ENCODE measurements around the gene CBLB. TPM values are rescaled to one million over a fixed set of nuclear protein-coding genes. Genes with fewer than 3 reads are reported as not detected.

CBLB gene
- total RNA-seq, 1 donor from 2014 or later, result 45.9 TPM

- Histone ChIP-seq H3K4me2 (ENCODE audit: low read length) (no peak overlapping the region), H3K27ac (ENCODE audit: low read depth, low read length) (no peak overlapping the region), H3K36me3 (ENCODE audit: insufficient read depth, low read length) (no peaks in the 10 kb centered on the region), H3K4me3 (ENCODE audit: insufficient read depth, low read depth, low read length) (no peak overlapping the region), H4K20me1 (ENCODE audit: insufficient read depth, low read length) (peaks cover 24% of the 10 kb centered on the region), H2AFZ (ENCODE audit: low read depth, low read length) (no peak overlapping the region), H3K79me2 (ENCODE audit: insufficient read depth, low read length) (peaks cover 57% of the 10 kb centered on the region), H3K9me3 (ENCODE audit: insufficient read depth, low read depth, low read length) (no peaks in the 10 kb centered on the region), H3K4me1 (ENCODE audit: insufficient read depth, low read length) (no peaks in the 10 kb centered on the region), H3K27me3 (ENCODE audit: insufficient read depth, low read length) (no peaks in the 10 kb centered on the region), H3K9ac (ENCODE audit: low read length) (no peak overlapping the region)
- Mint-ChIP-seq H3K9me3 (ENCODE audit: unreplicated experiment) (peaks cover 9% of the 10 kb centered on the region), H3K27me3 (ENCODE audit: low read depth, unreplicated experiment) (no peaks in the 10 kb centered on the region), H3K36me3 (ENCODE audit: low read depth, unreplicated experiment) (peaks cover 27% of the 10 kb centered on the region), H3K4me3 (ENCODE audit: unreplicated experiment) (no peak overlapping the region), H3K27ac (ENCODE audit: unreplicated experiment) (no peak overlapping the region), H3K4me1 (ENCODE audit: low read depth, unreplicated experiment) (peaks cover 3% of the 10 kb centered on the region)
- no peak for FAIRE-seq
- TF ChIP-seq CTCF (IDR thresholded peaks at IDR 0.05; ENCODE audit: insufficient read depth, low read depth, low read length), result no peak
- no peak for DNase-seq (ENCODE audit: low read depth)
Measured at GRCh38 chr3:105765308-105765639, 103.5 kb downstream of the CBLB start.

- H3K36me3 ChIP-seq (ENCODE audit: insufficient read depth, low read length), result no peaks in the 10 kb centered on the region
- Mint-ChIP-seq H3K27me3 (ENCODE audit: low read depth, unreplicated experiment) (no peaks in the 10 kb centered on the region), H3K36me3 (ENCODE audit: low read depth, unreplicated experiment) (peaks cover 29% of the 10 kb centered on the region), H3K4me3 (ENCODE audit: unreplicated experiment) (no peak overlapping the region), H3K27ac (ENCODE audit: unreplicated experiment) (no peak overlapping the region), H3K9me3 (ENCODE audit: unreplicated experiment) (peaks cover 9% of the 10 kb centered on the region), H3K4me1 (ENCODE audit: low read depth, unreplicated experiment) (peaks cover 3% of the 10 kb centered on the region)
- H2AFZ ChIP-seq (ENCODE audit: low read depth, low read length), result no peak overlapping the region
- DNase-seq (ENCODE audit: low read depth) (no peak), FAIRE-seq (no peak)
- H3K9me3 ChIP-seq (ENCODE audit: insufficient read depth, low read depth, low read length), result no peaks in the 10 kb centered on the region
- no peaks in the 10 kb centered on the region for H3K27me3 ChIP-seq (ENCODE audit: insufficient read depth, low read length)
- no peak overlapping the region for H3K27ac ChIP-seq (ENCODE audit: low read depth, low read length)
- TF ChIP-seq EZH2 (IDR thresholded peaks at IDR 0.05; ENCODE audit: insufficient read depth, low read length) (no peak), CTCF (IDR thresholded peaks at IDR 0.05; ENCODE audit: insufficient read depth, low read depth, low read length) (no peak)
- H3K4me1 ChIP-seq (ENCODE audit: insufficient read depth, low read length), result no peaks in the 10 kb centered on the region
- H3K9ac ChIP-seq (ENCODE audit: low read length), result no peak overlapping the region
- peaks cover 55% of the 10 kb centered on the region for H3K79me2 ChIP-seq (ENCODE audit: insufficient read depth, low read length)
- no peak overlapping the region for H3K4me3 ChIP-seq (ENCODE audit: insufficient read depth, low read depth, low read length)
- peaks cover 18% of the 10 kb centered on the region for H4K20me1 ChIP-seq (ENCODE audit: insufficient read depth, low read length)
- H3K4me2 ChIP-seq (ENCODE audit: low read length), result no peak overlapping the region
Measured at GRCh38 chr3:105764378-105765307, 104.2 kb downstream of the CBLB start.

- H3K4me1 ChIP-seq (ENCODE audit: insufficient read depth, low read length), result no peaks in the 10 kb centered on the region
- peaks cover 9% of the 10 kb centered on the region for H3K9me3 Mint-ChIP-seq (ENCODE audit: unreplicated experiment)
- no peak overlapping the region for H3K4me3 Mint-ChIP-seq (ENCODE audit: unreplicated experiment)
- no peak overlapping the region for H3K27ac ChIP-seq (ENCODE audit: low read depth, low read length)
- H3K27ac Mint-ChIP-seq (ENCODE audit: unreplicated experiment), result no peak overlapping the region
- peaks cover 4% of the 10 kb centered on the region for H3K36me3 ChIP-seq (ENCODE audit: insufficient read depth, low read length)
- no peak overlapping the region for H3K9ac ChIP-seq (ENCODE audit: low read length)
- no peak for FAIRE-seq
- no peaks in the 10 kb centered on the region for H3K9me3 ChIP-seq (ENCODE audit: insufficient read depth, low read depth, low read length)
- TF ChIP-seq EZH2 (IDR thresholded peaks at IDR 0.05; ENCODE audit: insufficient read depth, low read length) (no peak), CTCF (IDR thresholded peaks at IDR 0.05; ENCODE audit: insufficient read depth, low read depth, low read length) (no peak)
- peaks cover 3% of the 10 kb centered on the region for H3K4me1 Mint-ChIP-seq (ENCODE audit: low read depth, unreplicated experiment)
- peaks cover 56% of the 10 kb centered on the region for H3K79me2 ChIP-seq (ENCODE audit: insufficient read depth, low read length)
- peaks cover 17% of the 10 kb centered on the region for H4K20me1 ChIP-seq (ENCODE audit: insufficient read depth, low read length)
- H3K27me3 Mint-ChIP-seq (ENCODE audit: low read depth, unreplicated experiment), result no peaks in the 10 kb centered on the region
- no peak for DNase-seq (ENCODE audit: low read depth)
- H3K4me2 ChIP-seq (ENCODE audit: low read length), result no peak overlapping the region
- no peak overlapping the region for H3K4me3 ChIP-seq (ENCODE audit: insufficient read depth, low read depth, low read length)
- H2AFZ ChIP-seq (ENCODE audit: low read depth, low read length), result no peak overlapping the region
- H3K27me3 ChIP-seq (ENCODE audit: insufficient read depth, low read length), result no peaks in the 10 kb centered on the region
- peaks cover 34% of the 10 kb centered on the region for H3K36me3 Mint-ChIP-seq (ENCODE audit: low read depth, unreplicated experiment)
Measured at GRCh38 chr3:105763659-105764036, 105.2 kb downstream of the CBLB start.

Measured in astrocyte (in vitro differentiated cells and primary cell).